Common myeloid progenitor, CD34-positive (primary cell): Measurements from ENCODE around the gene SHCBP1L.
A peak's percentile ranks its signal among the peaks of the same experiment; 100 is the strongest.

Experiments used
- CTCF ChIA-PET: fragments of 350-600 bp; sonication (Branson Sonifier 250); formaldehyde crosslinking; loops from one replicate; lab custom pipeline; 2021; ENCODE audit warnings: antibody characterized with exemption; lab: Charles Lee
- POLR2A ChIA-PET: fragments of 350-600 bp; sonication (Branson Sonifier 250); formaldehyde crosslinking; loops from one replicate; lab custom pipeline; 2021; ENCODE audit warnings: antibody characterized with exemption; lab: Charles Lee
- DNase-seq, 3 donors: peaks; one replicate each; pipeline versions ENCODE4 v3.0.0 to v3.0.0-alpha.2; 2013
- H3K27ac ChIP-seq, 2 experiments: 1 replicate in 1 of 2; 2 replicates in 1 of 2; pipeline ENCODE4 v1.7.0; 2013; ENCODE audit warnings: inconsistent platforms in 2 of 2, low read length in 2 of 2, mild to moderate bottlenecking in 2 of 2, low read depth in 1 of 2, moderate library complexity in 1 of 2; ENCODE audit not compliant: severe bottlenecking in 2 of 2, insufficient read depth in 1 of 2, poor library complexity in 1 of 2
- H3K27me3 ChIP-seq, 5 experiments: replicated peaks in 2 of 5; 1 replicate in 3 of 5; 2 replicates in 2 of 5; pipeline versions ENCODE4 v1.6.1 to v1.7.0; 2013; ENCODE audit warnings: low read length in 4 of 5, mild to moderate bottlenecking in 2 of 5, moderate library complexity in 2 of 5, inconsistent platforms in 1 of 5; ENCODE audit not compliant: insufficient read depth in 5 of 5, control insufficient read depth in 4 of 5
- H3K36me3 ChIP-seq, 4 experiments: 1 replicate in 2 of 4; 2 replicates in 2 of 4; pipeline versions ENCODE4 v1.6.1 to v1.7.0; 2013; ENCODE audit warnings: low read length in 3 of 4, control low read depth in 1 of 4, mild to moderate bottlenecking in 1 of 4; ENCODE audit not compliant: control insufficient read depth in 4 of 4, insufficient read depth in 4 of 4
- H3K4me1 ChIP-seq, 4 experiments: 1 replicate in 3 of 4; 2 replicates in 1 of 4; pipeline versions ENCODE4 v1.6.1 to v1.7.1; 2013; ENCODE audit warnings: low read length in 3 of 4, mild to moderate bottlenecking in 3 of 4, control low read depth in 1 of 4, inconsistent platforms in 1 of 4, moderate library complexity in 1 of 4; ENCODE audit not compliant: control insufficient read depth in 4 of 4, insufficient read depth in 4 of 4; ENCODE audit errors: control extremely low read depth in 1 of 4
- H3K4me3 ChIP-seq, 7 experiments: 1 replicate in 4 of 7; 2 replicates in 3 of 7; pipeline versions ENCODE4 v1.5.1 to v1.7.0; 2013; ENCODE audit warnings: mild to moderate bottlenecking in 7 of 7, low read length in 6 of 7, moderate library complexity in 6 of 7, inconsistent platforms in 2 of 7, low read depth in 2 of 7, control low read depth in 1 of 7; ENCODE audit not compliant: insufficient read depth in 4 of 7, control insufficient read depth in 1 of 7; ENCODE audit errors: extremely low read depth in 1 of 7
- H3K9me3 ChIP-seq, 5 experiments: 1 replicate in 4 of 5; 2 replicates in 1 of 5; pipeline versions ENCODE4 v1.6.1 to v1.7.1; 2013; ENCODE audit warnings: low read length in 4 of 5, mild to moderate bottlenecking in 2 of 5, inconsistent platforms in 1 of 5, low read depth in 1 of 5, moderate library complexity in 1 of 5; ENCODE audit not compliant: control insufficient read depth in 4 of 5, insufficient read depth in 2 of 5; ENCODE audit errors: control extremely low read depth in 1 of 5
- WGBS: methylation state at CpG from one replicate; pipeline ENCODE4 v1.1.5; 2013; ENCODE audit not compliant: insufficient coverage; 5-methylcytosine and 5-hydroxymethylcytosine counted together

Gene SHCBP1L

GRCh38 chr1:182890927-182891610 is 61.9 kb downstream of the SHCBP1L start:
- H3K27me3 ChIP-seq: no peaks in the 10 kb centered on the region
- ChIA-PET CTCF (interaction anchor here (1.6 kb wide), 1 partner anchor 23 kb away, joined by 5 read pairs; no protein-coding TSS in a partner anchor), POLR2A (no interaction called here)
- no peaks in the 10 kb centered on the region for H3K9me3 ChIP-seq
- H3K4me3 ChIP-seq: no peak overlapping the region
- whole genome bisulfite sequencing: 89% methylated on average over 5 of the region's 9 CpGs
- no peak for DNase-seq
- H3K36me3 ChIP-seq: peaks cover 15 to 37% (median 25%) of the 10 kb centered on the region in 4 experiments
- H3K27ac ChIP-seq: no peak overlapping the region
- peaks cover 3 to 18% (median 13%) of the 10 kb centered on the region in 4 experiments for H3K4me1 ChIP-seq

GRCh38 chr1:182889997-182890396 is 63.0 kb downstream of the SHCBP1L start:
- peaks cover 3 to 18% (median 13%) of the 10 kb centered on the region in 4 experiments for H3K4me1 ChIP-seq
- 32% methylated on average over 4 of the region's 6 CpGs for WGBS
- peak; percentile 23 to 76 (median 64) for DNase-seq
- peaks cover 15 to 44% (median 32%) of the 10 kb centered on the region in 4 experiments for H3K36me3 ChIP-seq
- no peaks in the 10 kb centered on the region for H3K27me3 ChIP-seq
- no peaks in the 10 kb centered on the region for H3K9me3 ChIP-seq
- H3K4me3 ChIP-seq: no peak overlapping the region
- CTCF ChIA-PET: interaction anchor here (0.9 to 1.6 kb wide), 3 partner anchors 11 to 22 kb away, joined by 3 to 5 read pairs (median 3); no protein-coding TSS in a partner anchor
- H3K27ac ChIP-seq: no peak overlapping the region
- POLR2A ChIA-PET: no interaction called here

- WGBS: 92% methylated on average over 6 of the region's 7 CpGs
- H3K36me3 ChIP-seq: peaks cover 16 to 55% (median 40%) of the 10 kb centered on the region in 4 experiments
- ChIA-PET CTCF (interaction anchor here (0.9 to 1.6 kb wide), 3 partner anchors 10 to 22 kb away, joined by 3 to 4 read pairs (median 3); no protein-coding TSS in a partner anchor), POLR2A (no interaction called here)
- H3K4me1 ChIP-seq: peaks cover 3 to 18% (median 13%) of the 10 kb centered on the region in 4 experiments
- H3K27me3 ChIP-seq: no peaks in the 10 kb centered on the region
- H3K27ac ChIP-seq: no peak overlapping the region
- DNase-seq: no peak
- no peak overlapping the region for H3K4me3 ChIP-seq
- no peaks in the 10 kb centered on the region for H3K9me3 ChIP-seq
Measured at GRCh38 chr1:182888736-182889531, 64.0 kb downstream of the SHCBP1L start.

- ChIA-PET POLR2A (no interaction called here), CTCF (no interaction called here)
- Histone ChIP-seq H3K36me3 (peaks cover 26 to 73% (median 55%) of the 10 kb centered on the region in 4 experiments), H3K27me3 (no peaks in the 10 kb centered on the region), H3K4me1 (peaks cover 3 to 18% (median 13%) of the 10 kb centered on the region in 4 experiments), H3K27ac (no peak overlapping the region), H3K4me3 (no peak overlapping the region), H3K9me3 (no peaks in the 10 kb centered on the region)
- over 99% methylated on average over 10 of the region's 11 CpGs for WGBS
- no peak for DNase-seq
Measured at GRCh38 chr1:182886985-182887384, 66.0 kb downstream of the SHCBP1L start.

- H3K4me1 ChIP-seq: peaks cover 3 to 17% (median 9%) of the 10 kb centered on the region in 4 experiments
- 98% methylated on average over 3 of the region's 3 CpGs for WGBS
- no peak for DNase-seq
- no peaks in the 10 kb centered on the region for H3K27me3 ChIP-seq
- no peak overlapping the region for H3K4me3 ChIP-seq
- no peaks in the 10 kb centered on the region for H3K9me3 ChIP-seq
- H3K27ac ChIP-seq: no peak overlapping the region
- POLR2A ChIA-PET: no interaction called here
- CTCF ChIA-PET: no interaction called here
- H3K36me3 ChIP-seq: peaks cover 35 to 87% (median 65%) of the 10 kb centered on the region in 4 experiments
Measured at GRCh38 chr1:182885591-182885990, 67.4 kb downstream of the SHCBP1L start.

GRCh38 chr1:182884872-182885271 is 68.1 kb downstream of the SHCBP1L start:
- ChIA-PET POLR2A (no interaction called here), CTCF (interaction anchor here (1.4 kb wide), 1 partner anchor 17 kb away, joined by 4 read pairs; no protein-coding TSS in a partner anchor)
- H3K4me3 ChIP-seq: no peak overlapping the region
- no peak for DNase-seq
- no peaks in the 10 kb centered on the region for H3K9me3 ChIP-seq
- peaks cover 42 to 92% (median 70%) of the 10 kb centered on the region in 4 experiments for H3K36me3 ChIP-seq
- no peak overlapping the region for H3K27ac ChIP-seq
- H3K4me1 ChIP-seq: peaks cover 0 to 10% (median 2%) of the 10 kb centered on the region in 4 experiments
- H3K27me3 ChIP-seq: no peaks in the 10 kb centered on the region
